Left ventricle myocardium inferior (tissue), 1 donor: Measurements from ENCODE around the gene SLC39A11. TPM values are rescaled to one million over a fixed set of nuclear protein-coding genes. Genes with fewer than 3 reads are reported as not detected.

ENCODE experiments used
- DNase-seq: peaks from one replicate; pipeline ENCODE4 v3.0.0-alpha.2; 2020
- H3K27ac ChIP-seq: fragments of 200-600 bp; replicated peaks from 2 replicates; pipeline ENCODE4 v1.8.0; 2021
- H3K27me3 ChIP-seq: fragments of 200-600 bp; 2 replicates; pipeline ENCODE4 v1.8.0; 2021; ENCODE audit warnings: low read depth
- H3K36me3 ChIP-seq: fragments of 200-600 bp; 2 replicates; pipeline ENCODE4 v1.8.0; 2021
- H3K4me1 ChIP-seq: fragments of 200-600 bp; 2 replicates; pipeline ENCODE4 v1.8.0; 2021
- H3K4me3 ChIP-seq: fragments of 200-600 bp; 2 replicates; pipeline ENCODE4 v1.8.0; 2021; ENCODE audit warnings: mild to moderate bottlenecking, moderate library complexity
- H3K9me3 ChIP-seq: fragments of 200-600 bp; replicated peaks from 2 replicates; pipeline ENCODE4 v1.8.0; 2021
- CTCF ChIP-seq: fragments of 200-600 bp; IDR thresholded peaks from 2 replicates; pipeline ENCODE4 v1.8.0; 2021; ENCODE audit warnings: antibody characterized with exemption, mild to moderate bottlenecking, borderline replicate concordance
- intact Hi-C: fragments of 100-400 bp; cut with micrococcal nuclease; formaldehyde crosslinking; loops from one replicate; pipeline ENCODE4 v1.11.0; 2022
- total RNA-seq: library from RNA; stranded (reverse); fragmentation: NEBNext Ultra II Directional; extraction: Animal tissue kit (Norgen Biotek cat#: 25700); gene quantifications from one replicate; pipeline ENCODE4 v1.2.1, GENCODE V29; 2021
- donor health status: DM: no; HTN: yes; CAD: no; lungs with severe emphysema.

SLC39A11 gene
- total RNA-seq, 1 donor from 2014 or later = 6.4 TPM

DNA sequence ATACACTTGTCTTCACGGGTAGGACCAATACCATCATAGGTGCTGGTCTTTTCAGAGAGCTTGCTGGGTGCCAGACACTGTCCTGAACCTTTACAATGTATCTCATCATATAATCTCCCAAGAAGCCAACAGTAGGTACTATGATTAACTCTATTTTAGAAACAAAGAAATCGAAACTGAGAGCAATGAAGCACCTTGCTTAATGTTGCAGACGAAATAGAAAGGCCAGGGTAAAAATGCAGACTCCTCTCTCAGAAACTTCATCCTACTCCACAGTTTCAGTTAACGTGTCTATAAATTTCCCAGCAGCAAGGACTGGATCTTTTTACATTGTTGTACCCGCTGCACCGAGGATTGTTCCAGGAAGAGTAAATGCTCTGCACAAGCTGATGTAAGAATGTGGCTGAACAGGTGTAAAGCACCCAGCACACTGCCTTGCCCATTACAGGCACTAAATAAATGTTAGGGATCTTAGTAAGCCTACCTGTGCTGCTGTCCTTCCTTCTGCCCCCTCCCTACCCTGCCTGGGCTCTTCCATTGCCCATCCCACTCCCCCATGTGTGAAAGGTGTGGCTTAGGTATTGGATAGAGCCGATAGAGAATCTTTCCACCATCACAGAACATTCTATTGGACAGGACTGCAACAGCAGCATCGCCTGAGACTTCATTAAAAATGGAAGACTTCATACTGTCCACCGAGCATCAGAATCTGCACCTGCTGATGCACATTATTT, 495.0 kb downstream of the SLC39A11 start:
- no peak for DNase-seq
- Histone ChIP-seq H3K27me3 (peaks cover 54% of the 10 kb centered on the region), H3K27ac (no peak overlapping the region), H3K9me3 (no peaks in the 10 kb centered on the region), H3K36me3 (no peaks in the 10 kb centered on the region), H3K4me3 (no peak overlapping the region), H3K4me1 (peaks cover 12% of the 10 kb centered on the region)
- no peak for TF ChIP-seq CTCF
- intact Hi-C loops = no loop called here

Other genes with a start within 250 kb of the SLC39A11 start
- 0.69 TPM for gene SSTR2, start 72.3 kb upstream of the SLC39A11 start, total RNA-seq
- gene COG1, start 100.4 kb upstream of the SLC39A11 start, total RNA-seq = 44.7 TPM
- not detected for gene CPSF4L, start 169.2 kb upstream of the SLC39A11 start, total RNA-seq
- 34.0 TPM for gene CDC42EP4, start 219.3 kb upstream of the SLC39A11 start, total RNA-seq